Activated CD4-positive, alpha-beta T cell treated with anti-CD3 and anti-CD28 coated beads for 4 hours (primary cell): ENCODE measurements around the gene TMEM11.

ENCODE experiments used
- DNase-seq, 2 donors: peaks; one replicate each; pipeline ENCODE4 v3.0.0-alpha.2; 2020

Gene TMEM11, protein sequence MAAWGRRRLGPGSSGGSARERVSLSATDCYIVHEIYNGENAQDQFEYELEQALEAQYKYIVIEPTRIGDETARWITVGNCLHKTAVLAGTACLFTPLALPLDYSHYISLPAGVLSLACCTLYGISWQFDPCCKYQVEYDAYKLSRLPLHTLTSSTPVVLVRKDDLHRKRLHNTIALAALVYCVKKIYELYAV

DNA sequence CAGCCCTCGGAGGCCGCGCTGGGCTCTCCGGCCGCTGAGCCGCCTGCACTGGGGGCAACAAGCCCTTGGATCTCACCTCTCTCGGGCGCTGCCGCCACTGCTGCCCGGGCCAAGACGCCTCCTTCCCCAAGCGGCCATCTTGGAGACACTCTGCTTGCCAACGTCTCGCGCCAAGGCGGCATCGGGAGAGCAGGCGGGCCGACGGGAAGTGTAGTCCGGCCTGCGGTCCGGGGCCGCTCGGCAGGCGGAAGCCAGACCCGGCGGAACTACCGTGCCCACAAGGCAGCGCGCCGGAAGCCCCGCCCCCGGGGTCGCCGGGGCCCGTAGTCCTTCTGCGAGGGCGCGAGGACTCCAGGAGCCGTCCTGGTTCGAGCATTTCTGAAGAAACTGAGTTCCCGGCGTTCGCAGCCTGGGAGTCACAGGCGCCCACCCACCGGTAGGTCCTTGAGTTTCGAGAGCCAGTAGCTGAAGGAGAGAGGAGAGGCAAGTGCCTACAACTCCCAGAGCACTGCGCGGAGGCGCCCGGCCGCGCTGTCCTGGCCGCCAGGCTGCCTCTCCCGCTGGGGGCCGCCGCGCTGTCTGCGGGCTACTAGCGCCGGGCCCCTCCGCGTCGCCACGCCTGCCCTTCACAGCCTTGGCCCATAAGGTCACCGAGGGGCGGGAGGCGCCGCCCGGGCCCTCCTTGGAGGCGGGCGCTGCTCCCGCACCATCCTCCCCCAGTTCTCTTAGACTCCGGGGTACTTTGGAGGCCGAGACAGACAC, at the start of gene TMEM11:
TMEM11 (minus strand) TSS at position 147 of the 762 bp plus-strand sequence; CDS start at position 138, 9 bp downstream.
- DNase-seq, result peak; percentile 92 to 95

DNA sequence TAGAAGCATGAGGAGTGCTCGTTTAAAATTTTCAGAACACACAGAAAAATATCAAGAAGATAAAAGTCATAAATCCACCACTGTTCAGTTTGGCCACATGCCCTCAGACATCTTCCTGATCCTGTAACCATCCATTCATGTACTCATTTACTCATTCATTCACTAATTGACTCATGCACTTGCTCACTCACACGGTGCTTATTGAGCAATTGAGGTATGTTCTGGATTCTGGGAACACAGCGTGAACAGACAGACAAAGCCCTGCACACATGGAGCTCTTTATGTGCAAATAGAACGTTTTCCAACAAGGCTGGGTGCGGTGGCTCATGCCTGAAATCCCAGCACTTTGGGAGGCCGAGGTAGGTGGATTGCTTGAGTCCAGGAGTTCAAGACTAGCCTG, 49.4 kb upstream of the TMEM11 start:
- DNase-seq, result no peak

DNA sequence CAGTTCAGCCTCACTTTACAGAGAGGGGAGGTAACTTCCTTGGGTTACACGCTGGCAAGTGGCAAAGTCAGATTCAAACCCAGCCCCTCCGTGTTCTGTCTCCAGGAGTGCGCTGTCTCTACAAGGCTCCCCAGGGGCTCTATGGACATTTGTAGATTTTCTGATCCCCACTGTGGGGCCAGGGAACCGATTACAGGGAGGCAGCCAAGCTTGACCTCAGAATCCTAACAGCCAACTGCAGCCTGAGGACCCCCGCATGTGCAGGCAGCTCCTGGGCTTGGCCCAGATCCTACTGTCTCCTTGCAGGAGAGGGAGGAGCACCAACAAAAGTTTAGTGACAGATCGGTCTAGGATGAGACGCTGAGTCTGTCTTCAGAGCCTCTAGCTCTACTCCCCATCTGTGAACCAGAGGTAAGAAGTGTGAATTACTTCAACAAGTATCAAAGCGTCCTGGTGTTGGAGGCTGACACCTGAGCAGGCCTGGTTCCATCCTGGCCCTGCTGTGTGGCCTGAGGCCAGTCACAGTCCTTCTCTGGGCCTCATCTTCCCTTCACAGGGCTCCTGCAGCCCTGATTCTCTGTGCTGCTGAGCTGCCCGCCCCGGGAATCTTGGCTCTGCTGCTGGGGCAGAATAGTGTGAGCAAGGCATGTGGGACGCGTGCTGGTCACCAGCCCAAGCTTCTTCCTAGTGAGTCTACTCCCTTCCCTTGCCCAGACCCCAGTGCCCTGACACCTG, 48.5 kb upstream of the TMEM11 start:
- DNase-seq, result no peak

DNA sequence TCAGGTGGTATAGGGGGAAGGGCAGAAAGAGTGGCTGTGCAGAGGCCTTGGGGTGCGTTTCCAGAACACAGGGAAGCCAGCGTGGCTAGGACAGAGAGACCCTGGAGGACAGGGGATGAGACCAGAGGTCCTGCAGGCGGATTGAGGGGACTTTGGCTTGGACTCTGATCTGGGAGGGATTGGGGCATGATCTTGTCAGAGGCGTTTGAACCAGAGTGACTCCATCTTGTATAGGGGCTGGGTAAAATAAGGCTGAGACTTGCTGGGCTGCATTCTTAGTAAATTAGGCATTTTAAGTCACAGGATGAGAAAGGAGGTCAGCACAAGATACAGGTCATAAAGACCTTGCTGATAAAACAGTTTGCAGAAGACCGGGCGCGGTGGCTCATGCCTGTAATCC, 44.6 kb upstream of the TMEM11 start:
- DNase-seq, result no peak

DNA sequence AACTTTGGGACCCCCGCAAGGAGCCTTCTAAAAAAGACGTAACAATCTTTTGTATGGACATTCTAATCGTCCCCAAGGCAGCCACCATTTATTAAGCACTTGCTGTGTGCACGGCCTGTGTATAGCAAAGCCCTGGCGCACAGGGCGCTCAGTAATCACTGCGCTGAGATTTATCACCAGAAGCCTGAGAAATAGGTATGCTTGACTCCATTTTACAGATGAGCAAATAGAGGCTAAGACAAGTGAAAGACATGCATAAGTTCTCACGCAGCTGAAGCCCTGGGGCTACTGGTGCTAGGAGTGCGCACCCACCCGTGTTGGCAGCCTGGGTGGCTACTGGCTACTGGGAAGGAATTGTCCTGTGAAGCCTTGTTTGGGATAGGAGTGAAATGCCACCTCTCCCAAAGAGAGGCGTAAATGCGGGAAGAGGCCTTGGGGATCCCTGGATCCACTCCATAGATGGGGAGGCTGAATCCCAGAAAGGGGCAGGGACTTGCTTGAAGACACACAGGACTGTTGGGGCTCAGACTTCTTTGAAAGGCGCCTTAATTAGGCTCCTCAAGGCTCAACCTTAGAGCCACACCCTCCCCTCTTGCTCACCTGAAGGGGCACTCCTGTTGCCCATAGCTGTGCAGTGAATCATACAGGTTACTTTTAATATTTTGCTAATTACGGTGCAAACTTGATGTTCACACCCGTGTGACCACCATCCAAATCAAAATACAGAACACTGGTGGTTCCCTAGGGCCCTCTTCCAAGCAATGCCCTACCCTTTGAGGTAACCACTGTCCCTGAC, 39.9 kb upstream of the TMEM11 start:
- no peak for DNase-seq

DNA sequence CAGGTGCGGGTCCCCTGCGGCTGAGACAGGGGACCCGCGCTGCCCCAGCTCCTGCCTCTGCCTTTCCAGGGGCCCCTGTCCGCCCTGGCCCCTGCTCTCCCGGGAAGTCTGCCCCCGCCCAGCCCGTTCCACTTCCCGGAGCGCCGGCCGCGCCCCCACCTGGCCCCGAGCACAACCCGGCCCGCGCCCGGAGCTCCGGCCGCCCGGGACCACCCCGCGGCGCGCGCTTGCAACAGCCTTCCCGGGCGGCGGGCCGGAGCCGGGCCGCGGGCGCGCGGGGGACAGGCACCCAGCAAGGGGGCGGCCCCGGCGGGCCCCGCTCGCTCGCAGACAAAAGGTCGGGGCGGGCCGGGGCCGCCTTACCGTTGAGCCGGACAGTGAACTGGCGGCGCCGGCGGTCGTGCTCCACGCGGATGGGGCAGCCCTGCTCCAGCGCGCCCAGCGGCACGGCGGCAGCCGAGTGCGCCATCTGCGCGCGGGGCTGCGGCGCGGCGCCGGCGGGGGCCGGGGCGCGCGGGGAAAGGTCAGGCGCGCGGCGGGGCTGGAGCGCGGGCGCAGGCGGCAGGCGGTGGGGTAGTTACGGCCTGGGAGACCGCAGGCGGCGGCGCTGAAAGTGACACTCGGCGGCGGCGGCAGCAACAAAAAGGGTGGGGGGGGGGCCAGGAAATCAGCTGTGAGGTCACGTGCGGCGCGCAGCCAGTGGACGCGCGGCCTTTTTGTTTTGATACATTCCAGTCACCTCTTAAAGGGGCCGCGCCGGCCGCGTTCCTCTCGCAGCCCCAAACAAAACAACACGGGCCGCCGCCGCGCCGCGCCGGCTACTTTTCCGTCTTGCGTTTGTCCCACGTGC, 39.1 kb upstream of the TMEM11 start, which contains the start of gene NATD1:
NATD1 (minus strand) TSS at position 615 of the 850 bp plus-strand sequence; CDS start at position 469, 146 bp downstream.
- DNase-seq, result peak; percentile 70

DNA sequence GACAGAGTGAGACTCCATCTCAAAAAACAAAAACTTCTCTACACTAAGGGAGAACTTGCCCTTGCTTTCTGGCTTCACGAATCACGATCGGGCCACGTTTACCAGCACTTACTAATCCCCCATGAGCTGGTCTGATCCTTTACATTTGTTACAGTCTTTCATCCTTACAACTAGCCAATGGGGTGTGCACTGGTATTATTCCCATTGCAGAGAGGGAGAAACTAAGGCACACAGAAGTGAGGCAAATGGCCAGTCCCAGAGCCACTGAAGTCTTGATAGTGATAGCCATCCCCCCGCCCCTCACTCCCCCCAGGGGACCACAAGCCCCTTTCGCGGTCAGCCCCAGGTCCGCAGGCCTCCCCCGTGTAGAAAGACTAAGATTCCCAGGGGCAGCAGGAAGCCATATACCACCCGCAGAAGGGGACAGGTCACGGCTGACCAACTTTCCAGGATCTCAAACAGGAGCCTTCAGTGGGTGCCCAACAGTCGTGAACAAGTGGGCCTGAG, 38.4 kb upstream of the TMEM11 start:
- DNase-seq, result no peak

DNA sequence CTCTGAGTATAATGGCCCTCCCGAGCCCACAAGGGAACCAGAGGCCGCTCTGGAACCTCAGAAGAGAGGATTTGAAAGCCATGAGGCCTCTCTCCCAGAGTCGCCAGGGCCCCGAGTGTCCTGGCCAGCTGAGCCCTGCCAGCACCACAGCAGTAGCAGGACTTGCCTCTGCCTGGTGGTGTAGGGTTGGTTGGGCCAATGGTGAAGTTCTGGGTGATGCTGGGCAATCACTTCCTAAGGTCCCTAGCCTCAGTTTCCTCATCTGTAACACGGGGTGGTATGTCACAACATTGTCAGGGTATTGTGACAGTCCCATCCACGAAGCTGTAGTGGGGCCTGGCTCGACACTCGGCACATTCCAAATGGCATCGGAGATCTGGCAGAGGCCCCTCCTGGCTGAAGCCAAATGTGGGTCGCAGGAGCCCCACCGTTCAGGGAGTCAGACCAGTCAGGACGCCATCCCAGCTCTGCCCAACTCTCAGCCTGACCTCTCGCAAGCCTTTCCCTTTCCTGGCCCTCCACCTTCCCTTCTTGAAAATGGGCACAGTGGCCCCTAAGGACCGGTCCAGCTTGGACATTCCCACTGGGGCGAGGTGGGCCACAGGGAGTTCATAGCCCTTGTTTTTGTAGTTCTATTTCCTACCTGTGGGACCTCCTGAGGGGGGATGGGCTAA, 37.5 kb upstream of the TMEM11 start:
- no peak for DNase-seq

DNA sequence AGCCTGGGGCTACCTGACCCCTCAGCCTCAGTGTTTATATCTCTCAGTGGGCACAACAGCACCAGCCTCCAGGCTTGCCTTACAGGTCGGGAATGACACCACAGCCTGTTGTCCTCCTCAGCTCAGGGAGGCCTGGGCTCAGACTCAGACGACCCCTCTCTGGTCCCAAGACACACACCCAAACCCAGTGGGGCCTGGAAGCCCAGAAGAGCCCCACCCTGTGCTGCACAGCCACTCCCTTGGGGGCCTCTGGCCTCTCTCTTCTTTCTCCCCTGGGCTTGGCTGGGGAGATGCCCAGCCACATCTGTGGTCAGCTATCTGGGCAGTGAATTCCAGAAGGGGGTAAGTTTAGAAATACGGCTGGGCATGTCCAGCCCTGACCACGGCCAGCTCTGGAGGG, 36.9 kb upstream of the TMEM11 start:
- DNase-seq, result no peak

DNA sequence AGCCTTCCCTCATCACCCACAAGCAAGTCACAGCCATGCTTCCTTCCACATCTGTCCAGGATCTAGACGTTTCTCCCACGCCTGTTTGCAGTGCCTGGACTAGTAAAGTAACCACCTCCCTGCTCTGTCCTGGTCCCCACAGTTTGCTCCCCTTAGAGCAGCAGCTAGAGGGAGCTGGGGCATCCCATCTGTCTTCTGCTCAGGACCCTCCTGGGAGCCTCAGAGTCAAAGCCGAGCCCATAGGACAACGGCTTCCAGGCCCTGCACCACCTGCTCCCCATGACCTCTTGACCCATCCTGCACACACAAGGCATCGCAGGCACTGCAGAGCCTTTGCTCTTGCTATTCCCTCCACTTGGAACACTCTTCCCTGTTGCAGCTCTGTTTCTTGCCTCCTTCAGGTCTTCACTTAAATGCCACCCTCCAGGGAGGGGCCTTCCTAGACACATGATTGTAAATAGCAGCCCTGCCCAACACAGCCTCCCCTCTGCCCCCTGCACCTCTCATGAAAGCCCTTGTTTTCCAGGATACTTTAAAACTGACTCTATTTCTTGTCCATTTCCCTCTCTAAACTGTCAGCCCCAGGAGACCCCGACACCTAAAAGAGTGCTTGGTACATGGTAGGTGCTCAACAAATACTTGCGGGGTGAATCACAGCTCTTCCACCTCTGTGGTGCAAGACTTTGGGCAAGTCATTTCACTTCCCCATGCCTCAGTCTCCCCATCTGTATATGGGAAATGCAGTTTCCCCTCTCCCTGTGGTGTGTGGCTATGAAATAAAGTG, 36.2 kb upstream of the TMEM11 start:
- no peak for DNase-seq

DNA sequence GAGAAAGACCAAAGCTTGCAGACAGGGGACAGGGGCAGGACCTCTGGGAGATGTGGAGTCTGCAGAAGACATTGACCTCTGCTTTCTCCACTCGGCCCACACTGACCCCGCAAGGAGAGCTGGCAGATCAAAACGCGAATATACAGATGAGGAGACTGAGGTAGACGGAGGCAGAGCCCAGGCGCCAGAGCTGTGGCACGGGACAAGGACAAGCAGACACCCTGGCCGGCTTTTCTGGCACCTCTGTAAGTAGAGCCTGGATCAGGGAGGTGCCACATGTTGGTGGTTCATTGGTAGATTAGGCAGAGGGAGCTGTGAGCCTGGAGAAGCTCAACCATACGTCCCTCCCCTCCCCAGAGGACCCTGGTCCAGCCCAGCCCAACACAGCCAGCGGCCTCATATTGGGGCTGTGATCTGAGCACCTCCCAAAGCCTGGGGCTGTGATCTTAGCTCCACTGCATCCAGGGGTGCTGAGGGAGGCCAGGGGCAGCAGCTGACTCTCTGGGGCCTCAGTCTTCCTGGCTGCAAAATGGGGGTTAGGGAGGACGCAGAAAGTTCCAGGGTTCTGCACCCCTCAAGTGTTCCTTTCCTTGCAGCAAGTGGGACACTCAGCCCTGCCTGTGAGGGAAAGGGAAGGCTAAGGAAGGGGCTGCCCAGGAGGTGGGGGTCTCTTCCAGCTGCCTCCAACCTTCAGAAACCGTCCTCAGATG, 35.3 kb upstream of the TMEM11 start:
- DNase-seq, result no peak

DNA sequence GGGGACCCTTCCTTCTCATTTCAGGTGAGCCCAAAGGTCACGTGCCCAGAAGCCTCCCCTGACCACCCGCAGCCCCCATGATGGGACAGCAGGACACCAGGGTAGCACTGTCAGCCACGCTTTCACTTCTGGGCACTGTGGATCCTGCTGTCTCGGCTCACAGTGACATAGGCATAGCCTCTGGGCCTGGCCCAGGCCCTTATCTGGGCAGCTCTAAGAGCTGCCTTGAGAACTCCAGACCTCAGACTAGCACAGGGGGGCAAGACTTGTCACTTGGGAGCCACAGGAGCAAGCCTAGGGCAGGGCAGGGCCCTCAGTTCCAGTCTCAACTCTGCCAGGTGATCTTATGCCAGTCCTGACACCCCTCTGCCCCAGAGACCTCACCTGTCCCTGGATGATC, 34.5 kb upstream of the TMEM11 start:
- no peak for DNase-seq

DNA sequence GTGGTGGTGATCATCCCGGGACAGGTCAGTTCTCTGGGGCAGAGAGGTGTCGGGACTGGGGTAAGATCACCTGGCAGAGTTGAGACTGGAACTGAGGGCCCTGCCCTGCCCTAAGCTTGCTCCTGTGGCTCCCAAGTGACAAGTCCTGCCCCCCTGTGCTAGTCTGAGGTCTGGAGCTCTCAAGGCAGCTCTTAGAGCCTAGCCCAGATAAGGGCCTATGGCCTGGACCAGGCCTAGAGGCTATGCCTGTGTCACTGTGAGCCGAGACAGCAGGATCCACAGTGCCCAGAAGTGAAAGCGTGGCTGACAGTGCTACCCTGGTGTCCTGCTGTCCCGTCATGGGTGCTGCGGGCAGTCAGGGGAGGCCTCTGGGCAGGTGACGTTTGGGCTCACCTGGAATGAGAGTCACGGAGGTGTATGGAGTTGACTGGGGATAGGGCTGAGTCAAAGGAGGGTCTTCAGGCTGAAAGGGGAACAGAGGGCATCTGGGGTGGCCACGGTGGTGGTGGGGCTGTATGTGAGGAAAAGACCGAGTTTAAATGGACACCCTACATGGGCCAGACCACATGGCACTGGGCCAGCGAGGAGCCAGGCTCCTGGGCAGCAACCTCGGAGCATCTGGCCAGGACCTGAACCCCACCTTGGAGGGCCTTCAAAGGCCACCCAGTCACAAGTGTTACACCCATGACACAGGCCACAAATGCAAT, 33.7 kb upstream of the TMEM11 start:
- no peak for DNase-seq

DNA sequence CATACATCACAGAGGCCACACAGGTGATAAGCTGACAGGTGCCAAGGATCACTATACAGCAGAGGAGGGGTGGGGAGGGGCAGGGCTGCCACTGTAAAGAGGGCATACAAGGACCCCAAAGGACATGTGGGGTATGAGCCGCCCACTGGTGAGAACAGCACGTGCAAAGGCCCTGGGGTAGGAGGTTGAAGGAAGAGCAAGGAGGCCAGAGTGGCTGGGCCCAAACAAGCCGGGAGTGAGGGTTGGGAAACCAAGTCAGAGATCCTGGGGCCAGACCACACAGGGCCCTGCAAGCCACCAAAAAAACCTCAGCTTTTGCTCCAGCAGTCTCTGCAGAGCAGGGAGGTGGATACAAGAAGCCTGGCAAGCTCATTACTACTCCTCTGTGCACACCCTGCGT, 32.7 kb upstream of the TMEM11 start:
- DNase-seq, result no peak

DNA sequence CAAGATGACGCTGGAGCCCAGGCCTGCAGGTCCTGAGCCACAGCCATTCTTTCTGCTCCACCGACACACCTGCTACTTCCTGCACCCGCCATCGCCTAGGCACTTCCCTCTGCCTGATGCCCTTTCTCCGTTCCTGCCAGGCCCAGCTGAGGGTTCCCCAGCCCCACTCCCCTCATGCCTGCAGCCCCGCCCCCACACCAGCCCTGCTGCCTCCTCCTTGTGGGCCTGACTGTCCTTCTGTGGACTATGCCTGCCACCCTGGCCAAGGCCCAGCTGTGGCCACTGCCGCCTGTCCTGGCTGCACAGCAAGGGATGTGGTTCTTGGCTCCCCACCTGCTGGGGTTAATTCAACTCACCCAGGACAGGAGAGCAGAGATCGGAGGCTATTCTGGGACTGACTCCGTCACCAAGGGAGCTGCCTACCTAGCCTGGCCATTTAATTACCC, 31.7 kb upstream of the TMEM11 start:
- DNase-seq, result no peak

DNA sequence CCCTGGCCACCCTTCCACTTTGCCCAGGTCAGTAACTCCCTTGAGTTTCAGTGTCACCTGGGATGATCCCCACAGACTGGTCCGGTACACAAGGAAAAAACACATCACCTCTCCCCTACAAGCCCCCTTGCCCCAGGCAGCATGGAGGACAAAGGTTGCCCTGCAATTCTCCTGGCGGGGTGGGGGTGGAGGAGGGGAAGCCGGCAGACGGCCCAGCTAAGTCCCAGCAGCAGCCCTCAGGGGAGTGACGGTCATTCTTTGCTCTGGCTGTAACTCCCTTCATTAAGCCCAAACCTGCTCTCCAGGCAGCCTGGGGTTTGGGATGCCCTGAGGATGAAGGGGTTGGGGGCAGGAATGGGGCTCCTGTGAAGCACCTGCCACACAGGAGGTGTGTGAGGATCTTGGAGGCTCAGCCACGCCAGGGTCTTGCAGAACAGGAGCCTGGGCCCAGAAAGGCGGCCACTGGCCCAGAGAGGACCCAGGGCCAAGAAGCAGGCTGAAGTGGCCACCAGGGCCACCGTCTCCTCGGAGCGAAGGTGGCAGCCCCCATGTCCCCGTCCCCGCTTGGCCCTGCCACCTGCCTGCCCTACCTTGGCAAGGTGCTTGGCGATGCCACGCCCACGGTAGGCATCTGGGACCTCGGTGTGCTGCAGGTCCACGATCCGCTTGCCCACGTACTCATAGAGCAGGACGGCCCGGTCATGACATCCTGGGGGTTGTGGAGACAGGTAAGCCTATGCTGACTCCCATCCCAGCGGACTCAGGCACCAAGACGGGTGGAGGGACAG, 29.7 kb upstream of the TMEM11 start:
- no peak for DNase-seq

DNA sequence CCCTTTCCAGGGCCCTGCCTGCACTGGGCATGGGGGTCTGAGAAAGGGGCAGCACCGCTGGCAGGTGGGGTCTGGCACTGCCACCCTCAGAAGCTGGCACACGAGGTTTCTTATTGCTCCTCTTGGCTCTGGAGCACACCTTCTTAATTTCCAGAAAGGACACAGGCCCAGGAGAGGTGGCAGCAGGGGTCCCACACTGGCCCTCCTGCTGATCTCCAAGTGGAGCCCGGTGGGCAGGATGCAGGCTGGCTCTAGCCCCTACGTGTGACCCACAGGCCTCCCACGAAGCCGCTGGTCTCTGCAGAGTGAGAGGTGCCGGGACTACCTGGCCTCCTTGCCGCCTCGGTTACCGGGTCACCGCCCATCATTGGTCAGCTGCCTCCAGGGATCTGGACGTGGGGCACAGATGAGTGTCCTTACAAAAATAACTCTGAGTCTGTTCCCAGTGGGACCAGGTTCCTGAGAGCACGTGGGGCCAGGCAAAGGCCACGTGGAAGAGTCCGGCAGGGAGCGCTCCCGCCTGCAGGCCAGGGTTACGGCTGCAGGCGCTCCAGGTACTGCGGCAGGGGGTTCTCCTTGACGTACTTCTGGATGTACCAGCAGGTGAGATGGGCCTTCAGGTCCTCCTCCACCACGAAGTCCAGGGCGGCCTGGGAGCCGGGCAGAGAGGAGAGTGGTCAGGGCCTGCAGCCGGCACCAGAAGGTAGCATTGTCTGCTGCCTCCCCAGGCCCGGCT, 29.0 kb upstream of the TMEM11 start:
- DNase-seq, result no peak
